Testis (tissue), 2 donors: ENCODE results near the gene SSH3.

ENCODE experiments used
- POLR2A ChIP-seq: fragments of 450-650 bp; IDR thresholded peaks from one replicate; pipeline ENCODE4 v1.6.1; 2017; ENCODE audit warnings: antibody characterized with exemption, mild to moderate bottlenecking, moderate library complexity
- TF ChIP-seq, protein P1 (sequence below), 3 experiments: fragments of 450-650 bp in 2 of 3; fragments of 200-600 bp in 1 of 3; sonication (generic) in 1 of 3; IDR thresholded peaks; one replicate each; pipeline ENCODE4 v1.5.1; 2016 to 2019; ENCODE audit warnings: antibody characterized with exemption in 3 of 3, mild to moderate bottlenecking in 2 of 3, moderate library complexity in 1 of 3

DNA sequence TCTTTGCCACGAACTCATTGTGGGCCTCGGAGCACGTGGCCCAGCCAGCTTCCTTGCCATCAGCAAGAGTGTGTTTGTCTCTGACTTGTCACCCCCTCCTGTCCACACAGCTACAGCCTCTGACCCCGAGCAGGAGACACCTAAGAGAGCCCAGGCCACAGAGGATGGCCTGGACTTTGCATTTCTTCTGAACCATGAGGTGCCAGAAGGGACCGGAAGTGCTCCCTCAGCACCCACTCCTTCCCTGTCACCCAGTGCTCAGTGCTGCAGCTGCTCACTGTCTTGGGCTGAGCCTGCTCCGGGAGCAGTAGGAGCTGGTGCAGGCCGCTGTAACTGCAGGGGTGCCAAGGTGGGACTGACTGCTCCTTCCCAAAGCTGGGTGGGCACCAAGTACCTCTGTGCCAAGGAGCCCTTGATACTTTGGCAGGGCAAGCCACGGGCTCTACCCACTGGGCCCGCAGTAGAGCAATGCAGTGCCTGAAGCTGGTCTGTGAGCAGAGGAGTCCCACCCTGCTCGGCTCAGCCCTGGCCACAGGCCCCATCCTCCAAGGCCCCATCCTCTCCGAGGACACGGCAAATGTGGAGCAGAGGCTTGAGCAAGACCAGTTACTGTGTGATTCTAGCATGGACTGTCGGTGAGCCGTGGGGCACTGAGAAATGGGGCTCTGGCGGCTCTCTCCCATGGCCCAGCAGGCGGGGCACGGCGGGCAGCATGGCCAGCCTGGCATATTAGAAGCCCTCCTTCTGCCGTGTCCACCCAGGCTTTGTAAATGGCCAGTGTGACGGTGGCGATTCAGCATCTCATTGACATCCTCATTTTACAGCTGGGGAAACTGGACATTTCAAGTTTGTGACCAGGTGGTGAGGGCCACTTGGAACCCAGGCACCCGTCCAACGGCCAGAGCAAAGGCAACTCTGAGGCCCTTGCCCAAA is 30.7 kb upstream of the SSH3 start:
- TF ChIP-seq POLR2A = no peak
- TF ChIP-seq, protein P1, sequence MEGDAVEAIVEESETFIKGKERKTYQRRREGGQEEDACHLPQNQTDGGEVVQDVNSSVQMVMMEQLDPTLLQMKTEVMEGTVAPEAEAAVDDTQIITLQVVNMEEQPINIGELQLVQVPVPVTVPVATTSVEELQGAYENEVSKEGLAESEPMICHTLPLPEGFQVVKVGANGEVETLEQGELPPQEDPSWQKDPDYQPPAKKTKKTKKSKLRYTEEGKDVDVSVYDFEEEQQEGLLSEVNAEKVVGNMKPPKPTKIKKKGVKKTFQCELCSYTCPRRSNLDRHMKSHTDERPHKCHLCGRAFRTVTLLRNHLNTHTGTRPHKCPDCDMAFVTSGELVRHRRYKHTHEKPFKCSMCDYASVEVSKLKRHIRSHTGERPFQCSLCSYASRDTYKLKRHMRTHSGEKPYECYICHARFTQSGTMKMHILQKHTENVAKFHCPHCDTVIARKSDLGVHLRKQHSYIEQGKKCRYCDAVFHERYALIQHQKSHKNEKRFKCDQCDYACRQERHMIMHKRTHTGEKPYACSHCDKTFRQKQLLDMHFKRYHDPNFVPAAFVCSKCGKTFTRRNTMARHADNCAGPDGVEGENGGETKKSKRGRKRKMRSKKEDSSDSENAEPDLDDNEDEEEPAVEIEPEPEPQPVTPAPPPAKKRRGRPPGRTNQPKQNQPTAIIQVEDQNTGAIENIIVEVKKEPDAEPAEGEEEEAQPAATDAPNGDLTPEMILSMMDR (IDR thresholded peaks at IDR 0.05) = no peak
